SK-N-SH (cell line): ENCODE data around the gene CHEK2. TPM values are rescaled to one million over a fixed set of nuclear protein-coding genes. Genes with fewer than 3 reads are reported as not detected.

ENCODE experiments used
- CHD2 ChIP-seq: fragments of 150-350 bp; IDR thresholded peaks from 2 replicates; pipeline ENCODE4 v1.6.1; 2018; ENCODE audit warnings: low read length; ENCODE audit not compliant: partially characterized antibody
- ELF1 ChIP-seq: IDR thresholded peaks from 2 replicates; pipeline ENCODE4 v1.4.0; 2012
- EP300 ChIP-seq, 2 experiments: IDR thresholded peaks; 2 replicates each; pipeline versions ENCODE4 v1.4.0 to v1.6.1; 2012; ENCODE audit warnings: borderline replicate concordance in 1 of 2, low read depth in 1 of 2, low read length in 1 of 2
- EZH2phosphoT487 ChIP-seq: fragments of 200-600 bp; sonication (generic); IDR thresholded peaks from 2 replicates; pipeline ENCODE4 v1.6.1; 2017; ENCODE audit warnings: low read depth, mixed run types, mild to moderate bottlenecking, antibody characterized with exemption, moderate library complexity, borderline replicate concordance
- FOXJ3 ChIP-seq: sonication (generic); formaldehyde crosslinking; IDR thresholded peaks from 2 replicates; pipeline ENCODE4 v1.5.1; 2020; ENCODE audit warnings: mild to moderate bottlenecking, missing genetic modification reagents
- FOXM1 ChIP-seq: IDR thresholded peaks from 2 replicates; pipeline ENCODE4 v1.4.0; 2012; ENCODE audit warnings: low read depth, mild to moderate bottlenecking
- GABPA ChIP-seq: IDR thresholded peaks from 2 replicates; pipeline ENCODE4 v1.4.0; 2012; ENCODE audit warnings: low read depth, mild to moderate bottlenecking
- GATA2 ChIP-seq: sonication (generic); formaldehyde crosslinking; IDR thresholded peaks from 2 replicates; pipeline ENCODE4 v1.5.0; 2020; ENCODE audit warnings: mild to moderate bottlenecking, missing genetic modification reagents
- JUND ChIP-seq: IDR thresholded peaks from 2 replicates; pipeline ENCODE4 v1.4.0; 2012
- MXI1 ChIP-seq: IDR thresholded peaks from 2 replicates; pipeline ENCODE4 v1.6.1; 2012; ENCODE audit warnings: mild to moderate bottlenecking, low read depth, low read length, improper control_type of control experiment
- NRF1 ChIP-seq: IDR thresholded peaks from 2 replicates; pipeline ENCODE4 v1.6.1; 2012; ENCODE audit warnings: low read depth, mild to moderate bottlenecking, low read length
- REST ChIP-seq: IDR thresholded peaks from 2 replicates; pipeline ENCODE4 v1.6.1; 2012; ENCODE audit warnings: mild to moderate bottlenecking, low read depth, low read length, moderate library complexity
- RFX5 ChIP-seq: IDR thresholded peaks from 2 replicates; pipeline ENCODE4 v1.6.1; 2012; ENCODE audit warnings: mild to moderate bottlenecking, improper control_type of control experiment, low read length
- RXRA ChIP-seq: IDR thresholded peaks from 2 replicates; pipeline ENCODE4 v1.4.0; 2012; ENCODE audit warnings: low read depth, mild to moderate bottlenecking, borderline replicate concordance
- SIN3A ChIP-seq: IDR thresholded peaks from 2 replicates; pipeline ENCODE4 v1.6.1; 2012; ENCODE audit warnings: low read depth, mild to moderate bottlenecking, low read length, moderate library complexity, borderline replicate concordance
- TAF1 ChIP-seq: IDR thresholded peaks from 2 replicates; pipeline ENCODE4 v1.6.1; 2012; ENCODE audit warnings: low read depth, mild to moderate bottlenecking, low read length, moderate library complexity, borderline replicate concordance
- ZBTB33 ChIP-seq: IDR thresholded peaks from 2 replicates; pipeline ENCODE4 v1.4.0; 2012; ENCODE audit warnings: low read depth, borderline replicate concordance
- polyA plus RNA-seq, 3 experiments: library from polyadenylated mRNA; depleted of rRNA; stranded (reverse); fragments of >200 nt; gene quantifications; 2 replicates each; pipeline ENCODE4 v1.2.3, GENCODE V29; 2012
- TF ChIP-seq, protein P1 (sequence below): IDR thresholded peaks from 2 replicates; pipeline ENCODE4; 2012
- TF ChIP-seq, protein P2 (sequence below): IDR thresholded peaks from 2 replicates; pipeline ENCODE4 v1.4.0; 2012; ENCODE audit warnings: low read depth, borderline replicate concordance
- TF ChIP-seq, protein P3 (sequence below): fragments of 200-600 bp; sonication (generic); IDR thresholded peaks from 2 replicates; pipeline ENCODE4 v1.6.1; 2017; ENCODE audit warnings: antibody characterized with exemption, mild to moderate bottlenecking, moderate library complexity
- TF ChIP-seq, protein P4 (sequence below): fragments of 150-350 bp; IDR thresholded peaks from 2 replicates; pipeline ENCODE4 v1.6.1; 2017; ENCODE audit warnings: antibody characterized with exemption, low read length, low read depth, borderline replicate concordance

The CHEK2 gene
- polyA plus RNA-seq, 1 of the 3 experiments (the other 2 are of a cell fraction): 12.0 TPM

DNA sequence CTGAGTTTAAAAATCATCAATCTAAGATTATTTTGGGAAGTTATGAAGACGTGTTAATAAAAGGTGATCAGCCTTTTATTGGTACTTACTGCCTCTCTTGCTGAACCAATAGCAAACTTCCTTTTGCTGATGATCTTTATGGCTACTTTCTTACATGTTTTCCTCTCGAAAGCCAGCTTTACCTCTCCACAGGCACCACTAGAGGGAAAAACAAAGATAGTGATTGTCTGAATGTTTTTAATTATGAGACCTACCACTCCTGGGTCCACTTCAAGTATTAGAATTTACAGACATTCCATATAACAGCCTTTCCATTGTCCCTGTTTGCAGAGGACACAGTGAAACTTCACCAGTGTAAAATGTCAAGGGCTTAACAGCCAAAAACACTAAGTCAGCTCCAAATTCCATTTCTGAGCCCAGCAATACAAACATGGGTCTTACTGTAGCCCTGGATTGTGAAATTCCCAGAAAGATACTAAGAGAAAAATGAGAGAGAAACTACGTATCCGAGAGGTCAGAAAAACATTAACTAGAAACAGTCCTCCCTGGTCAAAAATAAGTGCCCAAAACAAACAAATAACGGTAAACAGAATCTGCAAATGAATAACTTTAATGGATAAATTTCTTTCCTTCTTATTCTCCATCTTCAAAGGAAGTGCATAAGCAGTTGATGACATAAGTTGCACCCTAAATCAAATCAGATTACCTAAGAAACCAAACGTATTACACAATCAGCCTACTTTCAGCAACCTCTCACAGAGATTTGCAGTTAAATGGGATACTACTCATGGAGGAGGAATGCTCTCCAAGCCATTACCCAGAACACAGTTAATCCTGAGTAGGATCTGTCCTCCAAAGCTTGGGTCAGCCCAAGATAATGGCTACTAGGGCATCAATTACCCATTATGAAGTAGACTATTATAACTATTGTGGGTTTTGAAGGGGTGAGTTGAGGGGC is 29.5 kb downstream of the CHEK2 start (continued):
- no peak for TF ChIP-seq REST
- TF ChIP-seq EP300 (IDR thresholded peaks at IDR 0.05; ENCODE audit: borderline replicate concordance in 1 of 2, low read depth in 1 of 2, low read length in 1 of 2): peak in 1 of 2 experiments; percentile 70; a peak in 1 of 4 replicates
- no peak for TF ChIP-seq GATA2 (CRISPR knock-in tag)
- TF ChIP-seq SIN3A: no peak
- TF ChIP-seq ELF1: no peak
- TF ChIP-seq, protein P1, sequence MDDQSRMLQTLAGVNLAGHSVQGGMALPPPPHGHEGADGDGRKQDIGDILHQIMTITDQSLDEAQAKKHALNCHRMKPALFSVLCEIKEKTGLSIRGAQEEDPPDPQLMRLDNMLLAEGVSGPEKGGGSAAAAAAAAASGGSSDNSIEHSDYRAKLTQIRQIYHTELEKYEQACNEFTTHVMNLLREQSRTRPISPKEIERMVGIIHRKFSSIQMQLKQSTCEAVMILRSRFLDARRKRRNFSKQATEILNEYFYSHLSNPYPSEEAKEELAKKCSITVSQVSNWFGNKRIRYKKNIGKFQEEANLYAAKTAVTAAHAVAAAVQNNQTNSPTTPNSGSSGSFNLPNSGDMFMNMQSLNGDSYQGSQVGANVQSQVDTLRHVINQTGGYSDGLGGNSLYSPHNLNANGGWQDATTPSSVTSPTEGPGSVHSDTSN: peak; percentile 85
- TF ChIP-seq, protein P2, sequence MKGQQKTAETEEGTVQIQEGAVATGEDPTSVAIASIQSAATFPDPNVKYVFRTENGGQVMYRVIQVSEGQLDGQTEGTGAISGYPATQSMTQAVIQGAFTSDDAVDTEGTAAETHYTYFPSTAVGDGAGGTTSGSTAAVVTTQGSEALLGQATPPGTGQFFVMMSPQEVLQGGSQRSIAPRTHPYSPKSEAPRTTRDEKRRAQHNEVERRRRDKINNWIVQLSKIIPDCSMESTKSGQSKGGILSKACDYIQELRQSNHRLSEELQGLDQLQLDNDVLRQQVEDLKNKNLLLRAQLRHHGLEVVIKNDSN: no peak
- TF ChIP-seq EZH2phosphoT487: no peak
- peak; percentile 44; the same call in 1 of the 2 replicates for TF ChIP-seq RXRA
- no peak for TF ChIP-seq MXI1
- TF ChIP-seq FOXM1: peak; percentile 41; the same call in 1 of the 2 replicates
- no peak for TF ChIP-seq RFX5
- TF ChIP-seq TAF1: no peak
- TF ChIP-seq ZBTB33: no peak
- no peak for TF ChIP-seq NRF1
- TF ChIP-seq, protein P3, sequence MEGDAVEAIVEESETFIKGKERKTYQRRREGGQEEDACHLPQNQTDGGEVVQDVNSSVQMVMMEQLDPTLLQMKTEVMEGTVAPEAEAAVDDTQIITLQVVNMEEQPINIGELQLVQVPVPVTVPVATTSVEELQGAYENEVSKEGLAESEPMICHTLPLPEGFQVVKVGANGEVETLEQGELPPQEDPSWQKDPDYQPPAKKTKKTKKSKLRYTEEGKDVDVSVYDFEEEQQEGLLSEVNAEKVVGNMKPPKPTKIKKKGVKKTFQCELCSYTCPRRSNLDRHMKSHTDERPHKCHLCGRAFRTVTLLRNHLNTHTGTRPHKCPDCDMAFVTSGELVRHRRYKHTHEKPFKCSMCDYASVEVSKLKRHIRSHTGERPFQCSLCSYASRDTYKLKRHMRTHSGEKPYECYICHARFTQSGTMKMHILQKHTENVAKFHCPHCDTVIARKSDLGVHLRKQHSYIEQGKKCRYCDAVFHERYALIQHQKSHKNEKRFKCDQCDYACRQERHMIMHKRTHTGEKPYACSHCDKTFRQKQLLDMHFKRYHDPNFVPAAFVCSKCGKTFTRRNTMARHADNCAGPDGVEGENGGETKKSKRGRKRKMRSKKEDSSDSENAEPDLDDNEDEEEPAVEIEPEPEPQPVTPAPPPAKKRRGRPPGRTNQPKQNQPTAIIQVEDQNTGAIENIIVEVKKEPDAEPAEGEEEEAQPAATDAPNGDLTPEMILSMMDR: peak; percentile 37
- peak; percentile 38 for TF ChIP-seq GABPA
- TF ChIP-seq FOXJ3: no peak
- no peak for TF ChIP-seq CHD2
- peak; percentile 85 for TF ChIP-seq JUND
- TF ChIP-seq, protein P4, sequence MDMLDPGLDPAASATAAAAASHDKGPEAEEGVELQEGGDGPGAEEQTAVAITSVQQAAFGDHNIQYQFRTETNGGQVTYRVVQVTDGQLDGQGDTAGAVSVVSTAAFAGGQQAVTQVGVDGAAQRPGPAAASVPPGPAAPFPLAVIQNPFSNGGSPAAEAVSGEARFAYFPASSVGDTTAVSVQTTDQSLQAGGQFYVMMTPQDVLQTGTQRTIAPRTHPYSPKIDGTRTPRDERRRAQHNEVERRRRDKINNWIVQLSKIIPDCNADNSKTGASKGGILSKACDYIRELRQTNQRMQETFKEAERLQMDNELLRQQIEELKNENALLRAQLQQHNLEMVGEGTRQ: no peak
